GM12875 (cell line): ENCODE results near the gene SKIL.

Experiments
- H3K4me3 ChIP-seq: one replicate; pipeline ENCODE4 v1.5.1; 2011; ENCODE audit warnings: low read depth, low read length, control low read depth
- TF ChIP-seq, protein P1 (sequence below): IDR thresholded peaks from 2 replicates; pipeline ENCODE4 v1.5.1; 2011; ENCODE audit warnings: low read depth, mild to moderate bottlenecking, control low read depth, inconsistent platforms, low read length, moderate library complexity, borderline replicate concordance; ENCODE audit not compliant: insufficient read depth

SKIL gene

DNA sequence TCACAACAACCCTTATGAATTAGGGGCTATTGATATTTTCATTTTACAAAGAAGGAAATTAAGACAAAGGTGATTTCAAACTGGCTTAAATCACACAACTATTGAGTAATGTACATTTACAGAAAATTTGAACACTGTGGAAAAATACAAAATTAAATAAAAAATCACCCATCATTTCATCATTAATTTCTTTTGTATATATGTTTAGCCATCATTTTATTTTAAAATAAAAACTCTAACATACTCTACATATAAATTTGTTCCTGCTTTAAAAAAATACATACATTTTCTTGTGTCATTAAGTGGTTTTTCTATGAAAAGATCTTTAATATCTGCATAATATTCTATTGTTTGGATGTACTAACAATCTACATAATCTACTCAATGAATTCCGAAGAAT is 81.3 kb downstream of the SKIL start:
- TF ChIP-seq, protein P1, sequence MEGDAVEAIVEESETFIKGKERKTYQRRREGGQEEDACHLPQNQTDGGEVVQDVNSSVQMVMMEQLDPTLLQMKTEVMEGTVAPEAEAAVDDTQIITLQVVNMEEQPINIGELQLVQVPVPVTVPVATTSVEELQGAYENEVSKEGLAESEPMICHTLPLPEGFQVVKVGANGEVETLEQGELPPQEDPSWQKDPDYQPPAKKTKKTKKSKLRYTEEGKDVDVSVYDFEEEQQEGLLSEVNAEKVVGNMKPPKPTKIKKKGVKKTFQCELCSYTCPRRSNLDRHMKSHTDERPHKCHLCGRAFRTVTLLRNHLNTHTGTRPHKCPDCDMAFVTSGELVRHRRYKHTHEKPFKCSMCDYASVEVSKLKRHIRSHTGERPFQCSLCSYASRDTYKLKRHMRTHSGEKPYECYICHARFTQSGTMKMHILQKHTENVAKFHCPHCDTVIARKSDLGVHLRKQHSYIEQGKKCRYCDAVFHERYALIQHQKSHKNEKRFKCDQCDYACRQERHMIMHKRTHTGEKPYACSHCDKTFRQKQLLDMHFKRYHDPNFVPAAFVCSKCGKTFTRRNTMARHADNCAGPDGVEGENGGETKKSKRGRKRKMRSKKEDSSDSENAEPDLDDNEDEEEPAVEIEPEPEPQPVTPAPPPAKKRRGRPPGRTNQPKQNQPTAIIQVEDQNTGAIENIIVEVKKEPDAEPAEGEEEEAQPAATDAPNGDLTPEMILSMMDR = no peak
- no peak overlapping the region for H3K4me3 ChIP-seq

DNA sequence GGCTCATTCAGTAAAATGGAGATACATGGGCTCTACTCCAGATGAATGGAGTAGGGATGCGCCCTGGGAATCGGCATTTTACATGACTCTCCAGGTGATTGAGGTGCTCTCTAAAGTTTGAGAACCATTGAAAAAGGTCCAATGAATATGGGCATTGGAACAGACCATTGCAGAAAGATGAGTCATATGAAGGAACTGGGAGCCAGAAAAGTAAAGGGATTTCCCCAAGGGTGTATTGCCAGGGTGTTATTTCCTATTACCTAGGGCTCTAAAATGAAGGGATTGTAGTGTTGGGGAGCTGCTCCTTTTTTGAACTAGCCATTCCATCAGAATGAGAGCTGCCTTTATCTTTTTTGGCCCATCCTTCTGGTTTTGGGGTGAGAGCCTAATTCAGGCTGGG is 82.8 kb downstream of the SKIL start:
- TF ChIP-seq, protein P1 = no peak
- no peak overlapping the region for H3K4me3 ChIP-seq

DNA sequence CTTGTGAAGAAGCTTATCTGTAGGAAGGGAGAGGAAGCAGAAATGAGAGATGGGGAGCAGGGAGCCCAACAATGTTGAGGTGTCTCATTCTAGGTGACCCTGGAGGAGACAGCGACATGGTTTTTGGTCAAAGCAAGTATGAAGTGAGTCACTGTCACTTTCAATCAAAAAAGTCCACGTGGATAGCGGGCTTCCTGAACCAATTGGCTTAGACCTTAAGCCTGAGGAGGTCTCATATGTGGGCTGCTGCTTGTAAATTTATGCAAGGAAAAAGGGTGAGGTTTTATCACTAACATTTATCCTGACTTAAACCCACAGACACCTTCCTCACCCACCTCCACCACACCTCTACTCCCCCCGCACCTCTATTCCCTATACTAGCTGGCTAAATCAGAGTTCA is 83.9 kb downstream of the SKIL start:
- H3K4me3 ChIP-seq = no peak overlapping the region
- TF ChIP-seq, protein P1 = no peak

DNA sequence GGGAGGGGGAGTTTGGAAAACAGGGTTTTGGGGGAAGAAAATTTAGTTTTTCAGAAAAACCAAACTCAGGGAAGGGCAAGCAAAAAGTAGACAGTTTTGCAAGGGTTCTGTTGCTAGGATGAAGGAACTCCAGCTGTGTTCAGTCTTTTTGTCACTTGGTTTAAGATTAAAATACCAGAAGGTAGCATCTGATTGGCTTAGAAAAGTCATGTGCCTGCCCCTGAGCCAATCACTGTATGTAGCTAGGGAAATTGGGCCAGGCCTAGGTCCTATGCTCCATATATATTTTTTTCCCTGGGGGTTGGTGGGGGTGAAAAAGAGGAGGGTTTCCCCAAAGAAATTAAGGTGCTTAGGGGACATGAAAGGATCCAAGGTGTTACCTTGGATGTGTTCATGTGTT is 85.4 kb downstream of the SKIL start:
- H3K4me3 ChIP-seq = no peak overlapping the region
- TF ChIP-seq, protein P1 = no peak

DNA sequence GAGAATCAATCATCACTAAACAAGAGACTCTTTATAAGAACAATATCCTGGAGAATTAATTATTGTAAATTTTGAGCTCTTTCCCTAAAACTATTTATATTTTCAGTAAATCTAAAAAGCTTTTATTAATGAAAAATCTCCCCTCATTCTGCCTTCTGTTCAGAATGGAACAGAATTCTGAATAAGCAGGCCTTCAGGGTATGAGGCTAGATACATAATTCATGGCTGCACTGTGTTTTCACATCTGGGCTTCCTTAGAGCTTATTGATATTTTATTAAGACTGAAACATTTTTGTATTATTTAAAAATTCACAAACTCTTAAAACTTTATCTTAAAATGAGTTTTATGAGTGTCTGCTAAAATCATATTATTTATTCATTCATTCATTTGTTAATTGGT is 85.9 kb downstream of the SKIL start:
- no peak overlapping the region for H3K4me3 ChIP-seq
- TF ChIP-seq, protein P1 = no peak
